A549 (cell line): ENCODE measurements around the gene SELENOK.

ENCODE experiments used
- BHLHE40 ChIP-seq: IDR thresholded peaks from 2 replicates; pipeline ENCODE4 v1.6.1; 2012; ENCODE audit warnings: low read depth, low read length, inconsistent platforms
- CEBPB ChIP-seq, 2 experiments: fragments of >200 bp in 1 of 2; sonication (Bioruptor Twin) in 1 of 2; formaldehyde crosslinking in 1 of 2; IDR thresholded peaks; 2 replicates each; pipeline ENCODE4 v1.6.1; 2012 to 2016
- HDAC2 ChIP-seq: fragments of 200-600 bp; sonication (generic); IDR thresholded peaks from 2 replicates; pipeline ENCODE4 v1.6.1; 2016
- HOXA7 ChIP-seq: fragments of 250-450 bp; sonication (Bioruptor Pico); IDR thresholded peaks from 2 replicates; pipeline ENCODE4 v1.5.0; 2020; ENCODE audit warnings: mild to moderate bottlenecking, moderate library complexity
- JUNB ChIP-seq: fragments of >200 bp; sonication (Bioruptor Twin); formaldehyde crosslinking; IDR thresholded peaks from 2 replicates; pipeline ENCODE4 v1.6.1; 2016
- MAFK ChIP-seq: fragments of 450-650 bp; IDR thresholded peaks from 2 replicates; pipeline ENCODE4 v1.6.1; 2014; ENCODE audit not compliant: partially characterized antibody
- MAX ChIP-seq: IDR thresholded peaks from 2 replicates; pipeline ENCODE4 v1.6.1; 2012
- MAZ ChIP-seq: fragments of 150-350 bp; IDR thresholded peaks from 2 replicates; pipeline ENCODE4 v1.6.1; 2014; ENCODE audit warnings: antibody characterized with exemption, low read depth, low read length, borderline replicate concordance
- POLR2A ChIP-seq: IDR thresholded peaks from 2 replicates; pipeline ENCODE4 v1.6.1; 2012; ENCODE audit warnings: mild to moderate bottlenecking, low read length
- RNF2 ChIP-seq: fragments of 200-600 bp; sonication (generic); IDR thresholded peaks from 2 replicates; pipeline ENCODE4 v1.6.1; 2016; ENCODE audit warnings: low read depth, mild to moderate bottlenecking, antibody characterized with exemption, moderate library complexity, borderline replicate concordance
- ZC3H11A ChIP-seq: fragments of 450-650 bp; IDR thresholded peaks from 2 replicates; pipeline ENCODE4 v1.6.1; 2014; ENCODE audit warnings: antibody characterized with exemption, mild to moderate bottlenecking
- ZFP36 ChIP-seq: fragments of 450-650 bp; IDR thresholded peaks from 2 replicates; pipeline ENCODE4 v1.6.1; 2014; ENCODE audit warnings: borderline replicate concordance; ENCODE audit not compliant: partially characterized antibody
- TF ChIP-seq, protein P1 (sequence below): fragments of >200 bp; sonication (Bioruptor Twin); formaldehyde crosslinking; IDR thresholded peaks from 3 replicates; pipeline ENCODE4 v1.5.1; 2016
- TF ChIP-seq, protein P2 (sequence below): IDR thresholded peaks from 2 replicates; pipeline ENCODE4 v1.6.1; 2012

DNA sequence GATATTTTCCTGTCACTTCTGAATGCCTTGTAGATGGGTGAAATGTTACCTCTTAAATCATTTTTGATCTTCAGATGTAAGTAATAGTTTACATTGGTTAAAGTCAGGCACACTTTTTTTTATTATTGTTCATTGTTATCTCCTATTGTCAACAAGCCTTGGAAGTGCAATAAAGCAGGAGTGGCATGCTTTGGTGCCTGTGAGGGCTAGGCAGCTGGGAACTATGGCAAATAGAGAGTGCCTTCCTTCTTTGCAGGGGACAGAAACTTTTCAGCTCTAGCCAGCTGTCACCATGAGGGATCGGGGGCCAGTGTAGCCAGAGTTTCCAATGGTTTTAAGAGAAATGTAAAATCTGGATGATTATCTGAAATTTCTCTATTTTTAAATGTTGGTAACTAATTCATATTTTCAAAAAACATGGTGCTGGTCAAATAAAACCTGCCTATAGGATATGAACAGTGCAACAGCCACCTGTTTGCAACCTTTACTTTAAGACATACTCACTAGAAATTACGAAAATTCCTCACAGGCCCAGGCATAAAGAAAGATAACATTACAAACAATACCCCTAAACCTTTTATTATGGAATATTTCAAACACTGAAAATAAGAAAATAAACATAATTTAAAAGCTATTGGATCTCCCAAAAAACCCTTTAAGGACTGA, 9.1 kb upstream of the SELENOK start:
- no peak for TF ChIP-seq POLR2A
- TF ChIP-seq BHLHE40: no peak
- TF ChIP-seq, protein P1, sequence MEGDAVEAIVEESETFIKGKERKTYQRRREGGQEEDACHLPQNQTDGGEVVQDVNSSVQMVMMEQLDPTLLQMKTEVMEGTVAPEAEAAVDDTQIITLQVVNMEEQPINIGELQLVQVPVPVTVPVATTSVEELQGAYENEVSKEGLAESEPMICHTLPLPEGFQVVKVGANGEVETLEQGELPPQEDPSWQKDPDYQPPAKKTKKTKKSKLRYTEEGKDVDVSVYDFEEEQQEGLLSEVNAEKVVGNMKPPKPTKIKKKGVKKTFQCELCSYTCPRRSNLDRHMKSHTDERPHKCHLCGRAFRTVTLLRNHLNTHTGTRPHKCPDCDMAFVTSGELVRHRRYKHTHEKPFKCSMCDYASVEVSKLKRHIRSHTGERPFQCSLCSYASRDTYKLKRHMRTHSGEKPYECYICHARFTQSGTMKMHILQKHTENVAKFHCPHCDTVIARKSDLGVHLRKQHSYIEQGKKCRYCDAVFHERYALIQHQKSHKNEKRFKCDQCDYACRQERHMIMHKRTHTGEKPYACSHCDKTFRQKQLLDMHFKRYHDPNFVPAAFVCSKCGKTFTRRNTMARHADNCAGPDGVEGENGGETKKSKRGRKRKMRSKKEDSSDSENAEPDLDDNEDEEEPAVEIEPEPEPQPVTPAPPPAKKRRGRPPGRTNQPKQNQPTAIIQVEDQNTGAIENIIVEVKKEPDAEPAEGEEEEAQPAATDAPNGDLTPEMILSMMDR: no peak
- TF ChIP-seq CEBPB (IDR thresholded peaks at IDR 0.05): no peak
- TF ChIP-seq MAFK: no peak
- TF ChIP-seq JUNB: no peak
- TF ChIP-seq MAX: no peak
- TF ChIP-seq ZFP36: no peak
- no peak for TF ChIP-seq HOXA7 (CRISPR knock-in tag)
- no peak for TF ChIP-seq MAZ
- TF ChIP-seq, protein P2, sequence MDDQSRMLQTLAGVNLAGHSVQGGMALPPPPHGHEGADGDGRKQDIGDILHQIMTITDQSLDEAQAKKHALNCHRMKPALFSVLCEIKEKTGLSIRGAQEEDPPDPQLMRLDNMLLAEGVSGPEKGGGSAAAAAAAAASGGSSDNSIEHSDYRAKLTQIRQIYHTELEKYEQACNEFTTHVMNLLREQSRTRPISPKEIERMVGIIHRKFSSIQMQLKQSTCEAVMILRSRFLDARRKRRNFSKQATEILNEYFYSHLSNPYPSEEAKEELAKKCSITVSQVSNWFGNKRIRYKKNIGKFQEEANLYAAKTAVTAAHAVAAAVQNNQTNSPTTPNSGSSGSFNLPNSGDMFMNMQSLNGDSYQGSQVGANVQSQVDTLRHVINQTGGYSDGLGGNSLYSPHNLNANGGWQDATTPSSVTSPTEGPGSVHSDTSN: no peak
- no peak for TF ChIP-seq RNF2
- no peak for TF ChIP-seq ZC3H11A
- no peak for TF ChIP-seq HDAC2
